ENCODE measurements around the gene NOTCH4.

NOTCH4 gene

DNA sequence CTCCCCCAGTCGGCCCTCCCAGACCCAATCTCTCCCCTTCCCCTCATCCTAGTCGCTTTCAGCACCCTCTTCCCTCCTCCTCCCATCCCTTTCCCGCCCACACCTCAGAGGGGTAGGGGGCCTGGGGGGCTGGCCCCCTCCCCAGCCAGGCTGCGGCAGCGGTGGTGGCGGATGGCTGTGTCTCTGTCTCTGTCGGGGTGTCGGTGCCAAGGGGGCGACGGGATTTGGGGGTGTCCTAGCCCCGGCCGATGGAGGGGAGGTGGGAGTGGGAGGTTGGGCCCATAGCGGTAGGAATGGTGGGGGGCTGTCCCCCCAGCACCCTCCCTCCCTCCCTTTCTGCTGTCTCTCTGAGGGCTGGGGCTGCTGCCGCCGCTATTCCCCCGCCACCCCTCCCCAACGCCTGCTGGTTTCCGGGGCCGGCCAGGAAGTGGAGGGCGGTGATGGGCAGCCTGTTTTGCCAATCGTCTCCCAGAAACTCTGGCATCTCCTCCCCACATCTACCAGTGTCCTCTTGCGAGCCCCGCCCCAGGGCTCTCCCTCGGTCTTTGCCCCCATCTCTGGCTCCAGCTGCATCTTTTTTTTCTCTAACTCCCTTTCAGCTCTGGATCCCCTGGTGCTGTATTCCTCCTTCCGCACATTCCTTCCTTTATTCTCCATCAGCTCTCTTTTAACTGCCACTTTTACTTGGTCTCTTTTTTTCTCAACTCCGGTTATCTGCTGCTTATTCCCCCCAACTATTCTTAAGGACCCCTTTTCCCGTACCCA lies 48.0 kb downstream of the NOTCH4 start, which contains the start of gene AGPAT1:
AGPAT1 (minus strand) TSS at position 374 of the 765 bp plus-strand sequence. CDS start 4,588 bp downstream, outside the sequence.
- Histone ChIP-seq H3K27me3 (ENCODE audit: control insufficient read depth in 2 of 2, insufficient read depth in 2 of 2, low read length in 2 of 2) (no peaks in the 10 kb centered on the region), H3K9me3 (ENCODE audit: control insufficient read depth in 2 of 2, low read length in 2 of 2) (no peaks in the 10 kb centered on the region), H3K27ac (ENCODE audit: low read depth in 2 of 2, low read length in 2 of 2) (peak within 1 kb of the TSS; percentile 98), H3K4me1 (ENCODE audit: control insufficient read depth in 2 of 2, insufficient read depth in 2 of 2, low read length in 2 of 2) (peaks cover 32 to 40% of the 10 kb centered on the region in 2 donors), H3K9ac (ENCODE audit: low read depth in 1 of 2, low read length in 2 of 2) (peak within 1 kb of the TSS; percentile 89 to 94), H3K4me3 (ENCODE audit: low read length in 2 of 2) (peak within 1 kb of the TSS; percentile 91 to 97), H3K36me3 (ENCODE audit: control insufficient read depth in 2 of 2, insufficient read depth in 2 of 2, low read length in 2 of 2) (peaks cover 0 to 12% of the 10 kb centered on the region in 2 donors)

DNA sequence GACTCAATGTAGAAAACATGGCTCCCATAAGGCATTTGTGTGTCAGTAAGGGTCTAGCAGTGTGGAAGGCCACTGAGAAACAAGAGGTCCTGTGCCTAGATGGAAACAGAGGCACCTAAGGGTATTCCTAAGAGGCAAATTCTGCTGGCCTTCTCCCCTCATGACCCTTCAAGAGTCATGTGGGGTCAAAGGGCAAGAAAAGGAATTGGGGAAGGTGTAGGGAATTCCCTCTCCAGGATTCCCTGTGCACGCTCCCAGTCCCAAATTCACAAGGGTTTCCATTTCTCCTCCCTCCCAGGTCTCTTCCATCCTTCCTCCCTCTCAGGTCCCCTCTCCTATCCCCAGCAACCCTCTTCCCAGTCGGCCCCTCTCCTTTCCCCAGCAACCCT lies 48.6 kb downstream of the NOTCH4 start:
- peak overlapping the region; percentile 91 to 97 for H3K4me3 ChIP-seq (ENCODE audit: low read length in 2 of 2)
- no peaks in the 10 kb centered on the region for H3K27me3 ChIP-seq (ENCODE audit: control insufficient read depth in 2 of 2, insufficient read depth in 2 of 2, low read length in 2 of 2)
- peak overlapping the region; percentile 70 to 98 for H3K27ac ChIP-seq (ENCODE audit: low read depth in 2 of 2, low read length in 2 of 2)
- H3K36me3 ChIP-seq (ENCODE audit: control insufficient read depth in 2 of 2, insufficient read depth in 2 of 2, low read length in 2 of 2), result peaks cover 0 to 15% of the 10 kb centered on the region in 2 donors
- no peaks in the 10 kb centered on the region for H3K9me3 ChIP-seq (ENCODE audit: control insufficient read depth in 2 of 2, low read length in 2 of 2)
- peaks cover 32 to 40% of the 10 kb centered on the region in 2 donors for H3K4me1 ChIP-seq (ENCODE audit: control insufficient read depth in 2 of 2, insufficient read depth in 2 of 2, low read length in 2 of 2)
- peak overlapping the region; percentile 89 to 93 for H3K9ac ChIP-seq (ENCODE audit: low read depth in 1 of 2, low read length in 2 of 2)

DNA sequence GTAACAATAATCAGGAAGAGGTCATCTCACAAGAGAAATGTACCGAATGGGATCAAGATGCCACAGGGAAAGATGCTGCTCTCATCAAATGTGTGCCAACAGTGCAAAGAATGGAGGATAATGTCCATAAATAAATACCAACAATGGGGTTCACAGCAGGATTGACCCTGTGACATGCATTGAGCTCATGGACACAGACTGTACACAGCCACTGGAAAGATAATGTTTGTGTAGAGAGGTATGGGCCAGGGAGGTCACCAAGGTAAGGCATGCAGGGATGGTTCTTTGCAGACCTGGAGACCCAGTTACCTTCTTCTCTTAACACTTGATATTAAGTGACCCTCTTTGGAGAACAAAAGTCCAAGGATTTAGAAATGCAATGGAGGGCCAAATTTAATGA lies 49.5 kb downstream of the NOTCH4 start:
- Histone ChIP-seq H3K4me3 (ENCODE audit: low read length in 2 of 2) (no peak overlapping the region), H3K4me1 (ENCODE audit: control insufficient read depth in 2 of 2, insufficient read depth in 2 of 2, low read length in 2 of 2) (peaks cover 32 to 33% of the 10 kb centered on the region in 2 donors), H3K36me3 (ENCODE audit: control insufficient read depth in 2 of 2, insufficient read depth in 2 of 2, low read length in 2 of 2) (peaks cover 7 to 18% of the 10 kb centered on the region in 2 donors), H3K9ac (ENCODE audit: low read depth in 1 of 2, low read length in 2 of 2) (no peak overlapping the region), H3K9me3 (ENCODE audit: control insufficient read depth in 2 of 2, low read length in 2 of 2) (no peaks in the 10 kb centered on the region), H3K27ac (ENCODE audit: low read depth in 2 of 2, low read length in 2 of 2) (no peak overlapping the region), H3K27me3 (ENCODE audit: control insufficient read depth in 2 of 2, insufficient read depth in 2 of 2, low read length in 2 of 2) (no peaks in the 10 kb centered on the region)

DNA sequence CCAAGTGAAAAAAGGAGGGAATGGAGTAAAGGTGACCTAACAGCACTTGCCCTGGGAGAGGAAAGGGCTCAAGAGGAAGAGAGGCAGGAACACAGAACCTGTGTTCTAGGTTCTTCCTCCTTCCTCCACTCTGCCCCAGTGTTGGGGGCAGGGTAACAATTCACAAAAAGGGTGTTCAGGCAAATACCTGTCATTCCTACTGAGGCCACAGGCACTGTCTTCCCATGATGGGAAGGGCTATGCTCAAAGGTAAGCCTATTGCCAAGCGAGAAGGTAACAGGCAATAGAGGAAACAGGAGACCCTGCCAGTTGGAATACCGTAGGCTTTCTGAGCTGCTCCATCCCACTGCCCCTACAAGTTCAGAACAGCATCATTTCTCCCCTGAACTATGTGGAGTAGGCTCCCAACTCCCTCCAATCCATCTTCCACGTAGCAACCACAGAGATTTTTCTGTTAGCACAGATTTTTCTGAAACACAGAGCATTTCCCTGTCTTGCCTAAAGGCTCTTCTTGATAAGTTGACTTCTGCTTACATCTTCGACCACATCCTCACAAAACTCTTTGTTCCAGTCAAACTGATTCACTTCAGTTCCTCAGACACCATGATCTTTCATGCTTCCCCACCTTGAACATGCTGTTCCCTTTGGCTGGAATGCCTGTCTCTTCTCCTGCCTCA lies 50.7 kb downstream of the NOTCH4 start:
- no peak overlapping the region for H3K4me3 ChIP-seq (ENCODE audit: low read length in 2 of 2)
- H3K9me3 ChIP-seq (ENCODE audit: control insufficient read depth in 2 of 2, low read length in 2 of 2), result no peaks in the 10 kb centered on the region
- H3K27me3 ChIP-seq (ENCODE audit: control insufficient read depth in 2 of 2, insufficient read depth in 2 of 2, low read length in 2 of 2), result no peaks in the 10 kb centered on the region
- H3K9ac ChIP-seq (ENCODE audit: low read depth in 1 of 2, low read length in 2 of 2), result no peak overlapping the region
- H3K4me1 ChIP-seq (ENCODE audit: control insufficient read depth in 2 of 2, insufficient read depth in 2 of 2, low read length in 2 of 2), result peaks cover 24 to 25% of the 10 kb centered on the region in 2 donors
- peaks cover 15 to 29% of the 10 kb centered on the region in 2 donors for H3K36me3 ChIP-seq (ENCODE audit: control insufficient read depth in 2 of 2, insufficient read depth in 2 of 2, low read length in 2 of 2)
- H3K27ac ChIP-seq (ENCODE audit: low read depth in 2 of 2, low read length in 2 of 2), result no peak overlapping the region

DNA sequence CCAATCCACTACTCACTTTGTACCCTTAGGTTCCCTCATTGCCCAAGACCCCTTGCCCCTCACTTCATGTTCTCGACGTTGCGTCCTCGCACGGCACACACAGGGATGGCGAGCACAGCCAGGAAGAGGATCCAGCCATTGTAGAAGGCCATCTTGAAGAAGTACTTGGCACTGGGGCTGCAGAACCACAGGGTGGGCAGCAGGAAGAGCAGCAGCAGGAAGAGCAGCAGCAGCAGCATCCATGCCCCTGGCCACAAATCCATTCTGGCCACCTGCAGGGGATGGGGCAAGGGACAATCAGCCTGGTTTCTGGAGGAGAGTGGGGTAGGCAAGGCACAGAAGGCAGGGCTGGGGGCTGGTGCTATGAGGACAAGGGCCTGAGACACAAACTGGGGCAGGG lies 52.6 kb downstream of the NOTCH4 start:
- Histone ChIP-seq H3K4me3 (ENCODE audit: low read length in 2 of 2) (no peak overlapping the region), H3K36me3 (ENCODE audit: control insufficient read depth in 2 of 2, insufficient read depth in 2 of 2, low read length in 2 of 2) (peaks cover 25 to 45% of the 10 kb centered on the region in 2 donors), H3K27me3 (ENCODE audit: control insufficient read depth in 2 of 2, insufficient read depth in 2 of 2, low read length in 2 of 2) (no peaks in the 10 kb centered on the region)

DNA sequence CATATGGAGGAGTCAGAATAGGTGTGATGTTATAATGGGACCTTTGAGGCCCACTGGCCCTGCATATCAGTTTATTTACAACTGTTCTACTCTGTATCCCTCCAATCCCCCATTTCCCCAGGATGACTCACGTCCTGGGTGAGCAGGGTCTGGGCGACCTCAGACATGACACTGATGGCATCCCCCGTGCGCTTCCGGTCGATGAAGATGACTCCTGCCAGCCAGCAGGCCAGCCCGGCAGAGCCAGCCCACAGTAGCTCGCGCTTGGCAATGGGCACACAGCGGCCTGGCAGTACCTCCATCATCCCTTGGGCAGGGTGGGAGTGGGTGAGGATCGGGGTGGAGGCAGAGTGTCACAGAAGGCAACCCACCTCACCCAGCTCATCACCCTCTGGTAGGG lies 53.6 kb downstream of the NOTCH4 start:
- Histone ChIP-seq H3K27me3 (ENCODE audit: control insufficient read depth in 2 of 2, insufficient read depth in 2 of 2, low read length in 2 of 2) (no peaks in the 10 kb centered on the region), H3K9me3 (ENCODE audit: control insufficient read depth in 2 of 2, low read length in 2 of 2) (no peaks in the 10 kb centered on the region), H3K36me3 (ENCODE audit: control insufficient read depth in 2 of 2, insufficient read depth in 2 of 2, low read length in 2 of 2) (peaks cover 25 to 48% of the 10 kb centered on the region in 2 donors), H3K4me1 (ENCODE audit: control insufficient read depth in 2 of 2, insufficient read depth in 2 of 2, low read length in 2 of 2) (peaks cover 6 to 8% of the 10 kb centered on the region in 2 donors), H3K9ac (ENCODE audit: low read depth in 1 of 2, low read length in 2 of 2) (no peak overlapping the region), H3K4me3 (ENCODE audit: low read length in 2 of 2) (no peak overlapping the region), H3K27ac (ENCODE audit: low read depth in 2 of 2, low read length in 2 of 2) (no peak overlapping the region)

More for the DNA sequence above, 52.6 kb downstream of the NOTCH4 start:
- Histone ChIP-seq H3K4me1 (ENCODE audit: control insufficient read depth in 2 of 2, insufficient read depth in 2 of 2, low read length in 2 of 2) (peaks cover 12 to 13% of the 10 kb centered on the region in 2 donors), H3K9me3 (ENCODE audit: control insufficient read depth in 2 of 2, low read length in 2 of 2) (no peaks in the 10 kb centered on the region), H3K9ac (ENCODE audit: low read depth in 1 of 2, low read length in 2 of 2) (no peak overlapping the region), H3K27ac (ENCODE audit: low read depth in 2 of 2, low read length in 2 of 2) (no peak overlapping the region)

DNA sequence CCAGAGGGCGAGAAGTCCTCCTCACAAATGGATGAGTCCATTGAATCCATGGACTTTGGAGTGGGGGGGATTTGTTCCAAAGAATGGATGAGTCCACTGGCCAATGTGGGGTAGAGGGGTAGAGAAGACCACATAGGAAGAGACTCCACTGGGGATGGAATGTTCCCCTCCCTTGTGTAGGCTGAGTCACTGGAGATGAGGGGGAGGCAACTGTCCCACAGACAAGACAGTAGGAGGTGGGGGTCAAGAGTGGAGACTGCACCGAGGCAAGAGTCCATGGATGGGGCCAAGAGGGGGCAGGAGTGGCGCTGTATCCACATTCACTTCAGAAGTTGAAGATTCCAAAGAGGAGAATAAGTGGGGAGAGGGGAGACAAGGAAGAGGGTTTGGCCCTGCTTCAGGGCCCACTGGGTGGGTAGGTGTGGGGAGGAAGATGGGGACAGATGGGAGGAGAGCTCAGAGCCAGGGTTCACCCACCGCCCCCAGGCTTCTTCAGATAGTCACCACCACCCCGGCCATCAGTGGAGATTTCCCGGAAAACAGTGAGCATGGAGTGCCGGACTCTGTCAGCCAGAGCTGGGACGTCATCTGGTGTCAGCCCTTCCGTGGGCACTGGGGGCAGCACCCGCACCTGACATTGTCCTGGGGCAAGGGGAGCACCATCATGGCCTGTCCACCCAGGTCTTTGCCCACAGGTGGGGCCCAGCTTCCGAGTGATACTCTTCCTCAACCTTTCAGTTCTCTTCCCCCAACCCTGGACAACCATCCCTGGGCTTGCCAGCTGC lies 54.9 kb downstream of the NOTCH4 start:
- no peak overlapping the region for H3K9ac ChIP-seq (ENCODE audit: low read depth in 1 of 2, low read length in 2 of 2)
- H3K36me3 ChIP-seq (ENCODE audit: control insufficient read depth in 2 of 2, insufficient read depth in 2 of 2, low read length in 2 of 2), result peaks cover 25 to 48% of the 10 kb centered on the region in 2 donors
- no peak overlapping the region for H3K4me3 ChIP-seq (ENCODE audit: low read length in 2 of 2)
- H3K9me3 ChIP-seq (ENCODE audit: control insufficient read depth in 2 of 2, low read length in 2 of 2), result no peaks in the 10 kb centered on the region
- no peaks in the 10 kb centered on the region for H3K4me1 ChIP-seq (ENCODE audit: control insufficient read depth in 2 of 2, insufficient read depth in 2 of 2, low read length in 2 of 2)
- no peak overlapping the region for H3K27ac ChIP-seq (ENCODE audit: low read depth in 2 of 2, low read length in 2 of 2)
- H3K27me3 ChIP-seq (ENCODE audit: control insufficient read depth in 2 of 2, insufficient read depth in 2 of 2, low read length in 2 of 2), result no peaks in the 10 kb centered on the region

DNA sequence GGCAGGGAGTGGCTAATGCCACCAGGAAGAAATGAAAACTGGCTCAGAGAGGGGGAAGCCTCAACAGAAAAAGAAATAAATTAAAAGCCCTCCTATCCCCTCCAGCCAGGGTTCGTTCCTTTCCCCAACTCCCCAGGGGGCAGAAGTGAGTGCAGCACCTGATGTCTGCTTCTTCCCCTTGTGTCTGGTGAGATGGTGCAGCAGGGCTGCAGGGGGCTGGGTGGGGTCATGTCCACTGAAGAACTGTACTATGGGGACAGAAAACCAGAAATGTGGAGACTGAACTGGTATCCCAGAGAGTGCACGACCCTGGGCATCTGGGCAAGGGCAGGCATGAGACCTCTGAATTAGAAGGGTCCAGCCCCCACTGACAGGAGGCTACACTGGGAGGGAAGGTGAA lies 55.5 kb downstream of the NOTCH4 start:
- no peak overlapping the region for H3K27ac ChIP-seq (ENCODE audit: low read depth in 2 of 2, low read length in 2 of 2)
- peaks cover 25 to 48% of the 10 kb centered on the region in 2 donors for H3K36me3 ChIP-seq (ENCODE audit: control insufficient read depth in 2 of 2, insufficient read depth in 2 of 2, low read length in 2 of 2)
- H3K4me3 ChIP-seq (ENCODE audit: low read length in 2 of 2), result no peak overlapping the region
- H3K9me3 ChIP-seq (ENCODE audit: control insufficient read depth in 2 of 2, low read length in 2 of 2), result no peaks in the 10 kb centered on the region
- no peak overlapping the region for H3K9ac ChIP-seq (ENCODE audit: low read depth in 1 of 2, low read length in 2 of 2)
- no peaks in the 10 kb centered on the region for H3K27me3 ChIP-seq (ENCODE audit: control insufficient read depth in 2 of 2, insufficient read depth in 2 of 2, low read length in 2 of 2)
- H3K4me1 ChIP-seq (ENCODE audit: control insufficient read depth in 2 of 2, insufficient read depth in 2 of 2, low read length in 2 of 2), result no peaks in the 10 kb centered on the region

DNA sequence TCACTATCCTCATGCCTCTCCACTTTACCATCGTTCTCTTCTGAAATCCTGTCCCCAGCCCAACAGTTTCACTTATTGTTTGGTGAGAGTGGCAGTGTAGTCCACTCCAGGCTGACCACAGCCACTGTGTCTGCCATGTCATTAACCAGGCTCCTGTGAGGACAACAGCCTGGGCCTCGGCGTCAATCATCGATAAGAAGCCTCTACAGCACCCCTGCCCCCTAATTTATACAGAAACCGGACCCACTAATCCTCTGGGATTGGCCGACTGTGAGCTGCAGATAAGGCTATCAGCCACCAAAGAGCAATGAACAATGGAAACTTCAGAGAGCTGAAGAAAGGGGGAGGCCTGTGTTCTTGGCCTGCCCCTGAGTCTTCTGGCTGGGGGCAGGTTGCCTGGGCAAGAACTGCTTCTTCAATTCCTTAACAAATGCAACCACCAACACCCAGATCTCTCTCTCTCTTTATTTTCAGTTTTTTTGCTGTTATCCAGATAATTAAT lies 56.1 kb downstream of the NOTCH4 start:
- Histone ChIP-seq H3K9ac (ENCODE audit: low read depth in 1 of 2, low read length in 2 of 2) (no peak overlapping the region), H3K4me1 (ENCODE audit: control insufficient read depth in 2 of 2, insufficient read depth in 2 of 2, low read length in 2 of 2) (no peaks in the 10 kb centered on the region), H3K9me3 (ENCODE audit: control insufficient read depth in 2 of 2, low read length in 2 of 2) (no peaks in the 10 kb centered on the region), H3K27ac (ENCODE audit: low read depth in 2 of 2, low read length in 2 of 2) (no peak overlapping the region), H3K27me3 (ENCODE audit: control insufficient read depth in 2 of 2, insufficient read depth in 2 of 2, low read length in 2 of 2) (no peaks in the 10 kb centered on the region), H3K4me3 (ENCODE audit: low read length in 2 of 2) (no peak overlapping the region), H3K36me3 (ENCODE audit: control insufficient read depth in 2 of 2, insufficient read depth in 2 of 2, low read length in 2 of 2) (peaks cover 25 to 48% of the 10 kb centered on the region in 2 donors)

Data from mucosa of rectum (tissue), 2 donors.